Neutrophil (primary cell): Measurements from ENCODE around the gene JAM2.

Source experiments
- H3K27ac ChIP-seq: fragments of 200-600 bp; sonication (generic); 2 replicates; pipeline ENCODE4 v1.5.1; 2016; ENCODE audit warnings: mild to moderate bottlenecking, moderate library complexity
- H3K27me3 ChIP-seq: fragments of 200-600 bp; sonication (generic); 2 replicates; pipeline ENCODE4 v1.6.0; 2016; ENCODE audit warnings: mild to moderate bottlenecking
- H3K36me3 ChIP-seq: fragments of 200-600 bp; sonication (generic); 2 replicates; pipeline ENCODE4 v1.5.1; 2017
- H3K4me1 ChIP-seq, 2 experiments: fragments of 200-600 bp in 1 of 2; sonication (generic) in 1 of 2; 1 replicate in 1 of 2; 2 replicates in 1 of 2; pipeline versions ENCODE4 v1.5.1 to v1.6.1; 2013 to 2016; ENCODE audit warnings: low read depth in 1 of 2, low read length in 1 of 2, mild to moderate bottlenecking in 1 of 2, moderate library complexity in 1 of 2; ENCODE audit not compliant: control insufficient read depth in 1 of 2, insufficient read depth in 1 of 2
- H3K4me3 ChIP-seq, 2 experiments: fragments of 200-600 bp in 1 of 2; sonication (generic) in 1 of 2; 1 replicate in 1 of 2; 2 replicates in 1 of 2; pipeline ENCODE4 v1.5.1; 2013 to 2016; ENCODE audit warnings: low read depth in 1 of 2, low read length in 1 of 2, mild to moderate bottlenecking in 1 of 2, moderate library complexity in 1 of 2
- H3K9me3 ChIP-seq: fragments of 200-600 bp; sonication (generic); 2 replicates; pipeline ENCODE4 v1.5.1; 2016
- CTCF ChIP-seq: fragments of 200-600 bp; sonication (generic); IDR thresholded peaks from 2 replicates; pipeline ENCODE4 v1.5.1; 2016; ENCODE audit warnings: antibody characterized with exemption

The JAM2 gene

GRCh38 chr21:25649146-25649545 lies 10.1 kb downstream of the JAM2 start:
- no peaks in the 10 kb centered on the region for H3K36me3 ChIP-seq
- no peaks in the 10 kb centered on the region for H3K4me1 ChIP-seq
- no peaks in the 10 kb centered on the region for H3K27me3 ChIP-seq
- H3K27ac ChIP-seq, result no peak overlapping the region
- no peak for TF ChIP-seq CTCF
- no peak overlapping the region for H3K4me3 ChIP-seq
- no peaks in the 10 kb centered on the region for H3K9me3 ChIP-seq

GRCh38 chr21:25656412-25656811 lies 17.4 kb downstream of the JAM2 start:
- no peaks in the 10 kb centered on the region for H3K4me1 ChIP-seq
- H3K4me3 ChIP-seq, result no peak overlapping the region
- no peaks in the 10 kb centered on the region for H3K27me3 ChIP-seq
- no peaks in the 10 kb centered on the region for H3K9me3 ChIP-seq
- no peak for TF ChIP-seq CTCF
- H3K36me3 ChIP-seq, result no peaks in the 10 kb centered on the region
- H3K27ac ChIP-seq, result no peak overlapping the region

- H3K27me3 ChIP-seq, result no peaks in the 10 kb centered on the region
- H3K4me3 ChIP-seq, result no peak overlapping the region
- TF ChIP-seq CTCF, result no peak
- H3K9me3 ChIP-seq, result no peaks in the 10 kb centered on the region
- H3K4me1 ChIP-seq, result no peaks in the 10 kb centered on the region
- no peaks in the 10 kb centered on the region for H3K36me3 ChIP-seq
- no peak overlapping the region for H3K27ac ChIP-seq
Measured at GRCh38 chr21:25657140-25657539, 18.1 kb downstream of the JAM2 start.

- H3K9me3 ChIP-seq, result no peaks in the 10 kb centered on the region
- H3K36me3 ChIP-seq, result no peaks in the 10 kb centered on the region
- H3K4me3 ChIP-seq, result no peak overlapping the region
- no peak overlapping the region for H3K27ac ChIP-seq
- H3K27me3 ChIP-seq, result no peaks in the 10 kb centered on the region
- no peaks in the 10 kb centered on the region for H3K4me1 ChIP-seq
- no peak for TF ChIP-seq CTCF
Measured at GRCh38 chr21:25658427-25659035, 19.5 kb downstream of the JAM2 start.

GRCh38 chr21:25660233-25660632 lies 21.2 kb downstream of the JAM2 start:
- Histone ChIP-seq H3K36me3 (no peaks in the 10 kb centered on the region), H3K27ac (no peak overlapping the region), H3K4me3 (no peak overlapping the region), H3K4me1 (no peaks in the 10 kb centered on the region), H3K9me3 (no peaks in the 10 kb centered on the region), H3K27me3 (no peaks in the 10 kb centered on the region)
- TF ChIP-seq CTCF, result no peak
